Measurements from ENCODE around the gene WFS1. TPM values are rescaled to one million over a fixed set of nuclear protein-coding genes. Genes with fewer than 3 reads are reported as not detected.

Gene WFS1
- total and polyA plus RNA-seq, 2 donors (not counting 3 experiments of a cell fraction or from before 2014, with no cell fraction given): 48.2 to 70.0 TPM

GRCh38 chr4:6339818-6340445 lies 70.3 kb downstream of the WFS1 start:
- POLR2A ChIA-PET: no interaction called here

More at GRCh38 chr4:6339818-6340445, 70.3 kb downstream of the WFS1 start:
- Histone ChIP-seq H3K4me1 (ENCODE audit: control insufficient read depth, extremely low read depth, insufficient read depth, low read length) (no peaks in the 10 kb centered on the region), H3K4me2 (ENCODE audit: insufficient read depth, low read length) (no peak overlapping the region), H3K27ac (ENCODE audit: insufficient read depth, low read depth, low read length) (no peak overlapping the region), H3K36me3 (ENCODE audit: control insufficient read depth in 2 of 2, extremely low read depth in 1 of 2, insufficient read depth in 2 of 2, low read length in 2 of 2) (no peaks in the 10 kb centered on the region), H2AFZ (ENCODE audit: low read depth, low read length) (no peak overlapping the region), H3K9me3 (replicated peaks; ENCODE audit: control insufficient read depth, insufficient read depth, low read length) (no peaks in the 10 kb centered on the region), H3K9me1 (replicated peaks; ENCODE audit: control insufficient read depth, extremely low read depth, insufficient read depth, low read length) (no peaks in the 10 kb centered on the region), H4K20me1 (replicated peaks; ENCODE audit: control insufficient read depth, extremely low read depth, insufficient read depth, low read length) (no peaks in the 10 kb centered on the region), H3K27me3 (ENCODE audit: control insufficient read depth in 2 of 2, insufficient read depth in 2 of 2, low read length in 2 of 2) (peaks cover 3% of the 10 kb centered on the region in 2 experiments), H3K9ac (replicated peaks; ENCODE audit: extremely low read depth, insufficient read depth, low read length) (no peak overlapping the region), H3K79me2 (ENCODE audit: control insufficient read depth, insufficient read depth, low read length) (no peaks in the 10 kb centered on the region), H3K4me3 (replicated peaks in 1 of 3; ENCODE audit: insufficient read depth in 1 of 3, low read depth in 1 of 3, low read length in 3 of 3) (no peak overlapping the region)
- no TSS peak for BruUV-seq (replicated peaks)
- TF ChIP-seq JUN (IDR thresholded peaks at IDR 0.05; ENCODE audit: borderline replicate concordance, insufficient read depth, insufficient read length, low read depth) (no peak), GATA2 (IDR thresholded peaks at IDR 0.05; ENCODE audit: insufficient read depth, insufficient read length, low read depth, low read length) (no peak), MAX (IDR thresholded peaks at IDR 0.05; ENCODE audit: insufficient read depth, insufficient read length) (no peak), MYC (IDR thresholded peaks at IDR 0.05; ENCODE audit: low read depth, low read length) (no peak), EZH2 (IDR thresholded peaks at IDR 0.05; ENCODE audit: borderline replicate concordance, low read depth, low read length, severe bottlenecking) (no peak), POLR2A (IDR thresholded peaks at IDR 0.05; ENCODE audit: low read depth, low read length) (no peak), CTCF (IDR thresholded peaks at IDR 0.05; ENCODE audit: extremely low read depth in 1 of 2, insufficient read depth in 1 of 2, low read depth in 1 of 2, low read length in 2 of 2) (no peak), POLR2AphosphoS5 (IDR thresholded peaks at IDR 0.05; ENCODE audit: insufficient read depth, low read depth, low read length) (no peak), FOS (IDR thresholded peaks at IDR 0.05; ENCODE audit: borderline replicate concordance, insufficient read depth, low read length) (no peak)
- intact Hi-C loops (cut with micrococcal nuclease): no loop called here
- FAIRE-seq: no peak
- no peak for DNase-seq (ENCODE audit: low read depth, low spot score)
- dilution Hi-C loops (cut with MboI; ENCODE audit: extremely low pct_ligation_motif_present, low sequenced_read_pairs): no loop called here
- CTCF ChIA-PET: interaction anchor here (1.0 to 5.1 kb wide), 3 partner anchors 9 to 13 kb away, joined by 4 to 24 read pairs (median 13); no protein-coding TSS in a partner anchor
